GM03348 (cell line): Measurements from ENCODE around the gene CIITA.
"Not testable (repeated sequence)": the region's sequence is repeated elsewhere in the genome, so short reads cannot be mapped to it uniquely, and the experiment has no call there.

Experiments
- DNase-seq: peaks from one replicate; pipeline ENCODE4 v3.0.0; 2012; ENCODE audit warnings: low spot score

Gene CIITA

GRCh38 chr16:10959161-10959560 is 82.2 kb downstream of the CIITA start:
- DNase-seq = no peak

DNA sequence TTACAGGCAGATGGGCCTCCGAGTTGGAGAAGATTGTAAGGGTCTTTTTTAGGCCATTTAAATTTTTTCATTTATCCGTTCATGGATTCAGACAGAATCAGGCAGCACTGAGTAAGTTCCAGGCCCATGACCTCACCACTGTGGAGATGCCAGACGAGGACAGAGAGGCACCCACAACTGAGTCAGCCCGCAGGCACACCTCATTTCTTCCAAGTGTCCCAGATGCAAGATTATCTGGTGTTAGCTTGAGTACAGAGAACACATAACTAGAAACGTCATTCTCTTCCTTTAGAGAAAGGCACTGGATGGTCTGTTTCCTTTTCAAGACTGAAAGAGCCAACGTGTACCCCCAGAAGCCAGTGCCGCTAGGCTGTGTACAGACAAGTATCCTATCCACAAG is 84.2 kb downstream of the CIITA start:
- DNase-seq = peak; percentile 89

DNA sequence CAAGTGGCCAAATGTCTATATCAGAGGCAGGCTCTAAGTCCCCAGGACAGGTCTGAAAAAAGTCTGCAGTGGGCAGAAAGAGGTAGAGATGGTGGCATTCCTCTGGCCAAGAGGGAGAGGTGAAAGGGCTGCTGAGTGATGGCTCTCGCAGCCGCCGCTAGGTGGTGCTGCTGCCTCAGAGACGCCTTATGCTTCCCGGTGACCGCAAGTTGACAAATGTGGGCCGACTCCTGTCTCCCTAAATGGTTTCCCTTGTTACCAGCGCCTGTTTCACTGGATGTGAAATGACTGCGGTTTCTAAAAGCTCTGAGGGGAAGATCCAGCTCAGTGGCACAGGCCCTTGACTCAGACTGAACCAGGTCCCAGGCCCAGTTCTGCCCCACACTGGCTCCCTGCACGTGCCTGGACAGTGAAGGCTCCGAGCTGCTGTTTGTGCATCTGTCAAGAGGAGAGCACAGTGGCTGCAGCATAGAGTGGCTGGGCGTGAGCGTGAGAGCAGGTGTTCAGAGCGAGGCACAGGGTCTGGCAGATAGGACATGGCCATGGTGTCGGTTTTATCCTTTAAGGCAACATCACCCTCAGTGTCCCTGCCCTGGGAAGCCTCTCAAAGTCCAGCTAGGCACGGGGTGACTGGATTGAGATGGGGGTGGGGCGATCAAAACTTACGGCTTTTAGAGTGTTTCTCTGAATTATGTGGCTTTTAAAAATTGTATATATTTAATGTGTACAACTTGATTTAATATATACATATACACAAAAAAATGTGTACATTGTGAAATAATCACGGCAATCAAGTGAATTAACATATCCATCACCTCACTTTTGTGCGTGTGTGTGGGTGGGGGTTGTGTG is 87.3 kb downstream of the CIITA start:
- peak; percentile 90 for DNase-seq

DNA sequence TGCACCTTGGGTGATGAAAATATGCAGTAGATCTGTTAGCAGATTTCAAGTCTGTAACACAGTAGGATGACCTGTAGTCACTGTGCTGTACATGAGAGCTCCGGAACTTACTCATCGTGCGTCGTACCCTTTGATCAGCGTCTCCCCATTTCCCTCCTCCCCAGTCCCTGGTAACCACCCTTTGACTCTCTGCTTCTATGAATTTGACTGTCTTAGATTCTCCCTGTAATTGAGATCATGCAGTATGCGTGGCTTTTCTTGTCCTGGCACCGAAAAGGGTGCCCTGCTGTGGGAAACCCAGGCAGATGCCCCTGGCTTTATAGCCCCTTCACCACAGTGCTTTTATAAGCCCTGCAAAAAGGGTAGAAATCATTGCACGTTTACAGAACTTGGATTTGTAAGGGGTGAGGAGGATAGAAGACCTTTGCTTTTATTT is 87.9 kb downstream of the CIITA start:
- DNase-seq = no peak

- no peak for DNase-seq
Observed at GRCh38 chr16:10965440-10966061, 88.5 kb downstream of the CIITA start.

- no peak for DNase-seq
Observed at GRCh38 chr16:10966129-10966528, 89.1 kb downstream of the CIITA start.

DNA sequence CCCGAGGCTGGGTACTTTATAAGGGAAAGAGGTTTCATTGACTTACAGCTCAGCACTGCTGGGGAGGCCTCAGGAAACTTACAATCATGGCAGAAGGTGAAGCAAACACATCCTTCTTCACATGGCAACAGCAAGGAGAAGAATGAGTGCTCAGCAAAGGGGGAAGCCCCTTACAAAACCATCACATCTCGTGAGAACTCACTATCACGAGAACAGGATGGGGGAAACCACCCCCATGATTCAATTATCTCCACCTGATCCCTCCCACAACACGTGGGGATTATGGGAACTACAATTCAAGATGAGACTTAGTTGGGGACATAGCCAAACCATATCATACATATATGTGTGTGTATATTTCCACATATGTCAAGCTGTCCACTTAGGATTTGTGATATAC is 89.6 kb downstream of the CIITA start:
- DNase-seq = not testable (repeated sequence)

DNA sequence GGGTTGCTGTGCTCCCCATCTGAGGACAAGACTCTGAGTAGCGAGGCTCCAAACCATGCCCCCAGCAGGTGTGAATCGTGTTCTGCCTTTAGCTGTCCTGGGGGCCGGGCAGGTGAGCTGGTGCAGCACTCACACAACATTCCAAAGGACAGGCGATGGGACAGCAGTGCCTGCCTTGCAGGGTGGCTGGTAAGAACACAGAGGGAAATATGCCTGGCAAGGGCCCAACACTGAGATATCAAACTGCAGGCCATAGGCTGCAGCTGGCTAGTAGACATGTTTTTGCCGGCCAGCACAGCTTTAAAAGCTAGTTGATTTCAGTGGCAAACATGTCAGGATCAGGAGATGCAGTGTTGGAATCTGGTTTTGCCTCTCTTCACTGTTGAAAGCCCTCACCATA is 91.0 kb downstream of the CIITA start:
- no peak for DNase-seq

GRCh38 chr16:10968498-10968897 is 91.5 kb downstream of the CIITA start:
- DNase-seq = no peak

GRCh38 chr16:10969615-10970014 is 92.6 kb downstream of the CIITA start:
- DNase-seq = no peak

DNA sequence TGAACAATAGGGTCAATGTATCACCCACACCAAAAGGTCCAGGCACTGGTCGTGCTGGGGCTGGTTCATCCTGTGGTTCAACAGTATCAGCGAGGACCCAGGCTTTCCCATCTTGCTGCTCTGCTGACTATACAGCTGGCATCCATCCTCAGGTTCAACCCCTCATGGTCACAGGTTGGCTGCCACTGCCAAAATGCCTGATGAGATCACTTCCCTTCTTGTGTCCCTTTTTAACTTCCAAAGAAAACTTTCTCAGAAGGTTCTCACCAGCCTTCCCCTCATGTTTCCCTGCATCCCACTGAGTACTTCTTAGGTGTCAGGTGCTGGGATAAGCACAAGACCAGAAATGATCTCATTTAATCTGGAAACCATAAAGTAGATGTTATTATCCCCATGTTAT is 93.1 kb downstream of the CIITA start:
- DNase-seq = no peak

DNA sequence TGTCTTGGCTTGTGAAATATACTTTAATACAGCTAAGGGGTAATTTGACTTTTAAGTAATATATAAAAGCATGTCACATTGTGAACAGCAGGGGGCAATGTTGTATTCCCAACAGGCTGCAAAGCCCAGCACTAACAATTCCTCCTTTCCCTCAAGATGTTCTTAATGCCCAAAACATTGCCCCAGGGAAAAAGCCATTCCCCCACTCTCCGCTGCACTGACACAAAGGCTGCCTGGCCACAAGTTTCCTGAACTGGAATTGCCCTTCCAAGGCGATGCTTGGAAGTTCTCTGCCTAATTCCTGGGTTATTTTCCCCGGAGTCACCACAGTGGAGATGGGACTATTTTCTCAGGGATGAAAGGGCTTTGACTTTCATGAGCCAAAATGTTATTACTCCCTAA is 94.6 kb downstream of the CIITA start:
- peak; percentile 87 for DNase-seq

- no peak for DNase-seq
Observed at GRCh38 chr16:10972108-10972818, 95.3 kb downstream of the CIITA start.

DNA sequence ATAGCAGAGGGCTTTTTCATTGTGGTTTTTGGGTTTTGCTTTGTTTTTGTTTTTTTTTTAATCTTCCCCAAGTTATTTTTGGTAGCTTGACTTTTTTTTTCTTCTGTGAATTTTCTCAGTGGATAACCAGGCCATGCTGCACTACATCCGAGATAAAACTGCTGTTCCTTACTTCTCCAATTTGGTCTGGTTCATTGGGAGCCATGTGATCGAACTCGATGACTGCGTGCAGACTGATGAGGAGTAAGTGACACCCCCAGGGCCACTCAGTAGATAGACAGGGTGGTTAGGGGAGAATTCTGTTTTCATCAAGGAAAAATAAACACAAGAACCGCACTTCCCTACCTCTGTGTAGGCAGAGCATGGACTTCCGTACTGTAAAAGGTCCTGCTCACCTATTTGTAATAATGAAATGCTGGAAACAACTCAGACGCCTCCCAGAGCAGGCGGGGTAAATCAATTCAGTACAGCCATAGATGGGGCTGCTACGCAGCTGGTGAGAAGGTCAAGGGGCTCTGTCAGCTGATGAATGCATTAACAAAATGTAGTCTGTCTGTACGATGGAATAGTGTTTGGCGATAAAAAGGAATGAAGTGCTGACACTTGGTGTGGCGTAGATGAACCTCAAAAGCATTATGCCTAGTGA is 95.9 kb downstream of the CIITA start:
- no peak for DNase-seq

DNA sequence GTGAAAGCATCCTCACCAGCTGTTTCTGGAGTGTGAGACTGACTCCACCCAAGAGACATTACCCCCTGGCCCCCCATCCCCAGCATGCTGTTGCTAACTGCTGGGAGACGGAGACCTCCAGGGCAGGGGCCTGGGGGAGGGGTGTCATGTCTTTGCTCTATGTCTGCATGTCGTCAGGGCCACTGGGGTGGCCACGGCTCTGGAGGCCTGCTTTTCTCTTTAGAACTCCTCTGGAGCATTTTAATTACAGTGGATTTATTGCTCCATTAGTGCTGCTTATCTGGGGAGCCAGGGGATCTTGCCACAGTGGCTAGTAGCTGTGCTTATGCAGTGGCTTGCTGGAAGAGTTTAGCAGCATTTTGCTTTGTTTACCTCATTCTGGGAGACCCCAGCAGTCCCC is 99.6 kb downstream of the CIITA start:
- no peak for DNase-seq

- DNase-seq = no peak
Observed at GRCh38 chr16:10978124-10978523, 101.1 kb downstream of the CIITA start.

DNA sequence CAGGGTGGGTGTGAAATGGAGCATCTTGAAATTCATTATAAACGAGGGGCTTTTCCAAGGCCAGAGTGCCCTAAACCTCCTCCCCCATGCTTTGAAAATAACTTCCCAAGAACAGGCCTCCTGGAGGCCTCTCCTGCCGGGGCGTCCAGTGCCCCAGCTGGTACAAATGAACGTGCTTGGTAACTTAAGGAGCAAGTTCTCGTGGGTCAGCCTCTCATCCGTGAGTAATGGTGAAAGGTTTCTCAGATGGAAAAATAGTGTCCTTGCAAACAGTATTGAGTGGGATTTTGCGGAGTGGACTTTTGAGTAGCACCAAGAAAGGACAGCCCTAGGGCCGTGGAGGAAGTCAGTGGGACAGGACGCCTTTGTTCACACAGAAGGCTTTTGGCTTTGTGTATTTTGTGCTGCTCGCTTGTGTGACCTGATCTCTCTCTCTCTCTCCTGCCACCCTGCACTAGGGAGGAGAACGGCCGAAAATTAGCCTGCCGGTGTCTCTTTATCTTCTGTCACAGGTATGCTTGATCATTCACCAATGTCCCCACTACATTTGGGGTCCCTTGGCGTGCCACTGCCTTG is 102.0 kb downstream of the CIITA start:
- no peak for DNase-seq

DNA sequence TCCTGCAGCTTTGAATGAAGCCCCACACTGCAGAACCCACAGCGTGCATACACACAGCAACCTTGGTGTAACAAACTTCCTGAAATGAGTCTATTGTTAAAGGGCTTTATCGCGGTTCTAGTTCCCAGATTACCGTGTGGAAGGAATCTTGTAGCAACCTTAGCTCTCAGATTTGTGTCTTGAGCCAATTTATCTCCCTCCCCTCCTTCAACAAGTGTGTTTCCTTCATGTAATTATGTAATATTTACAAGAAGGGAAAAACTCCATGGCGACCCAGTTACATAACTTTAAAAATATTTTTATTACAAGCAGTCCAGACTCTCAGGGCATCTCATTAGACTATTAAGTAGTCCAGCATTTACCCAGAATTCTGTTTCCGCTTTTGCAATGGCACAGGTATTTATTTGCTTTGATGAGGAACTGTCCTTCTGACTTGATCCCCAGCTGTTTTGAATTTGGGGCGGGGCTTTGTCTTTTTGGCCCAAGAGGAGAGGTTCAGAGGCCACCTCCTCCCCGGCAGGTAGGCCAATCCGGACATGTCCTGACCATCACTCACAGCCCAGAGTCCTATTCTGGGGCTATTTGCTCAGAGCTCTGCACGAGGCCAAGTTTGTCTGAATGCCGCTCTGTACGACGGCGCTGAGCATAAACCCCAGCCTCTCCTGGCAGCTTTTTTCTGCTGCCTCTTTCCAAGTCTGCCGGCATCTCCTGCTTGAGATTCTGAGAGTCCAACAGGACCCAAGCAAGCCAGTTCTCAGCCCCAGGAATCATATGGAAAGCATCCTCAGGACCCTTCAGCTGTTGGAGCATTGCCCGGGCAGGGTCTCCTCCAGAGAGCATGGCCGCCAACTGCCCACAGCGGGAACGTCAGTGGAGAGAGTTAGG is 103.0 kb downstream of the CIITA start:
- DNase-seq = peak; percentile 39

DNA sequence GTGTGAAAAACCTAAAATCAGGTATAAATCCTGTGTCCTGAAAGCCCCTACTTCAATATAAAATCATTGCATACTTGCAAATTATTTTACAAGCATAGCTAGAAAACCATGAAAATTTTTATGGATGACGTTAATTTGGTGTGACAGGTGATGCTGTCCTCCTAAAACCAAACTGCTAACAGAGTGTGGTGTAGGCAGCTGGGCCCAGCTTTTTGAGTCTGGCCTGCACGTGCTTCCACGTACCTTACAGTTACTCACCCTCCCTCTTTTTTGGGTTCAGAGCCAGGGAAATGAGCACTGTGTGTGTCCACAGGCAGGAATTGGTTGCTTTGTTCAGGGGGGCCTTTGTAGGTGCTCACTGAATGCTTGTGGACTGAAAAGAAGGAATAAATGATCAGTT is 103.8 kb downstream of the CIITA start:
- DNase-seq = no peak

- DNase-seq = no peak
Observed at GRCh38 chr16:10981697-10982216, 104.8 kb downstream of the CIITA start.
